ENCODE data around the gene PARVB. TPM values are rescaled to one million over a fixed set of nuclear protein-coding genes. Genes with fewer than 3 reads are reported as not detected.

PARVB gene
- total RNA-seq, 2 donors from 2014 or later = 7.3 to 9.2 TPM

DNA sequence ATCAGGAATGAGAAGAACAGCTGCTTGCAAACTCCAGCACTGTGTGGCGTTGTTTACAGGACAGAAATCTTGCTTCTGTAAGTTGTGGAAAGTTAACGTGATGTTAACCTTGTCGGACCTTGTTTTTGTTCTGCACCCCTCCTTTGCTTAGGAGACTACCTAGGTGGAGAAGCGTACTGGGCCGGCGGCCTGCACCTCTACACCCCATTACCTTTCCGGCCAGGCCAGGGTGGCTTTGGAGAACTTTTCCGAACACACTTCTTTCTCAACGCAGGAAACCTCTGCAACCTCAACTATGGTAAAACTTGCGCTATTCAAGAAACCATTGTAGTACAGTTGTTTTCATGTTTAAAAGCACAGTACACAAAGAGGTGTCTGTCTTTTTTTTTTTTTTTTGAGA, 35.1 kb upstream of the PARVB start:
- Histone ChIP-seq H3K27ac (no peak overlapping the region), H3K4me3 (no peak overlapping the region), H3K36me3 (replicated peaks in 1 of 2; ENCODE audit: insufficient read depth in 1 of 2, low read depth in 2 of 2) (peaks cover 0 to 21% of the 10 kb centered on the region in 2 donors), H3K27me3 (no peaks in the 10 kb centered on the region), H3K4me1 (no peaks in the 10 kb centered on the region), H3K9me3 (no peaks in the 10 kb centered on the region)
- 92 to 94% methylated on average over 10 of the region's 10 CpGs for WGBS, 2 donors
- ATAC-seq = no peak
- intact Hi-C loops (cut with DNase I) = no loop called here
- DNase-seq = no peak
- TF ChIP-seq, protein P1, sequence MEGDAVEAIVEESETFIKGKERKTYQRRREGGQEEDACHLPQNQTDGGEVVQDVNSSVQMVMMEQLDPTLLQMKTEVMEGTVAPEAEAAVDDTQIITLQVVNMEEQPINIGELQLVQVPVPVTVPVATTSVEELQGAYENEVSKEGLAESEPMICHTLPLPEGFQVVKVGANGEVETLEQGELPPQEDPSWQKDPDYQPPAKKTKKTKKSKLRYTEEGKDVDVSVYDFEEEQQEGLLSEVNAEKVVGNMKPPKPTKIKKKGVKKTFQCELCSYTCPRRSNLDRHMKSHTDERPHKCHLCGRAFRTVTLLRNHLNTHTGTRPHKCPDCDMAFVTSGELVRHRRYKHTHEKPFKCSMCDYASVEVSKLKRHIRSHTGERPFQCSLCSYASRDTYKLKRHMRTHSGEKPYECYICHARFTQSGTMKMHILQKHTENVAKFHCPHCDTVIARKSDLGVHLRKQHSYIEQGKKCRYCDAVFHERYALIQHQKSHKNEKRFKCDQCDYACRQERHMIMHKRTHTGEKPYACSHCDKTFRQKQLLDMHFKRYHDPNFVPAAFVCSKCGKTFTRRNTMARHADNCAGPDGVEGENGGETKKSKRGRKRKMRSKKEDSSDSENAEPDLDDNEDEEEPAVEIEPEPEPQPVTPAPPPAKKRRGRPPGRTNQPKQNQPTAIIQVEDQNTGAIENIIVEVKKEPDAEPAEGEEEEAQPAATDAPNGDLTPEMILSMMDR (IDR thresholded peaks at IDR 0.05) = no peak
- no peak for TF ChIP-seq POLR2A (IDR thresholded peaks at IDR 0.05)

DNA sequence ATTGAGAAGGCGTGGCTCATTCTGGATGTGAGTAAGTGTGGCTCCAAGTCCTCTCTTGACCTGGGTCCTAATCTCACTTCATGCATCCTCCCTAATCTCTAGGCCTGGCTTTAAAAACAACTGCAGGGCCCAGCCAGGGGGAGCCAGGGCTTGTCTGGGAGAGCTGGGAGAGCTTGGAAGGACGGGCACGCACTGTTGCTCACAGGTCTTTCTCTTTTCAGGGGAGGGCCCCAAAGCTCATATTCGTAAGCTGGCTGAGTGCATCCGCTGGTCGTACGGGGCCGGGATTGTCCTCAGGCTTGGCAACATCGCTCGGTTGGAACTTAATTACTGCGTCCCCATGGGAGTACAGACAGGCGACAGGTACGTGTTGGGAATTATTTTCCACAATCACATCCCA, 34.1 kb upstream of the PARVB start:
- Histone ChIP-seq H3K9me3 (no peaks in the 10 kb centered on the region), H3K27ac (no peak overlapping the region), H3K4me1 (no peaks in the 10 kb centered on the region), H3K27me3 (no peaks in the 10 kb centered on the region), H3K36me3 (replicated peaks in 1 of 2; ENCODE audit: insufficient read depth in 1 of 2, low read depth in 2 of 2) (peaks cover 0 to 23% of the 10 kb centered on the region in 2 donors), H3K4me3 (no peak overlapping the region)
- WGBS, 2 donors = 86 to 88% methylated on average over 12 to 13 of the region's 13 CpGs
- ATAC-seq (no peak), DNase-seq (no peak)
- intact Hi-C loops (cut with DNase I) = loop anchor here (5.0 kb wide), 1 partner anchor 637 kb away; no protein-coding TSS in a partner anchor
- TF ChIP-seq, protein P1 (IDR thresholded peaks at IDR 0.05) = no peak
- TF ChIP-seq POLR2A (IDR thresholded peaks at IDR 0.05) = no peak

DNA sequence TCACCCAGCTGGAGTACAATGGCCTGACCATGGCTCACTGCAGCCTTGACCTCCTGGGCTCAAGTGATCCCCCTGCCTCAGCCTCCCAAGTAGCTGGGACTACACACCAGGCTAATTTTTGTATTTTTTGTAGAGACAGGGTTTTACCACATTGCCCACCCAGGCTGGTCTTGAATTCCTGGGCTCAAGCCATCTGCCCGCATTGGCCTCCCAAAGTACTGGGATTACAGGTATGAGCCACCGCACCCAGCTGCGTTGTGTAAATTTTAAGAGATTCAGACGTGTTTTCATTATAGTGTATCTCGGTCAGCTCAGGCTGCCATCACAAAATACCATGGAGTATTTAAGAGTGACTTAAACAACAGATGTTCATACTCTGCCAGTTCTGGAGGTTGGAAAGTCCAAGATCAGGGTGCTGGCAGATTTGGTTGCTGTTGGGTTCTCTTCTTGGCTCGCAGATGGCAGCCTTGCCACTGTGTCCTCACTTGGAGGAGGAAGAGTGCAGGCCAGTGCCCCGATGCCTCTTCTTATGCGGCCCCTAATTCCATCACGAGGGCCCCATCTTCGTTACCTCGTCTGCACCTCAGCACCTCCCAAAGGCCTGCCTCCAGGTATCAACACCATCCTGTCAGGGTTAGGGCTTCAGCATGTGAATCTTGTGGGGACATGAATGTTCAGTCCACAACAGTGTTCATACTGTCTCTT, 32.6 kb upstream of the PARVB start:
- H3K27me3 ChIP-seq = no peaks in the 10 kb centered on the region
- TF ChIP-seq, protein P1 (IDR thresholded peaks at IDR 0.05) = no peak
- TF ChIP-seq POLR2A (IDR thresholded peaks at IDR 0.05) = no peak
- peaks cover 0 to 19% of the 10 kb centered on the region in 2 donors for H3K36me3 ChIP-seq (replicated peaks in 1 of 2; ENCODE audit: insufficient read depth in 1 of 2, low read depth in 2 of 2)
- no peak overlapping the region for H3K4me3 ChIP-seq
- no peaks in the 10 kb centered on the region for H3K4me1 ChIP-seq
- ATAC-seq (no peak), DNase-seq (no peak)
- H3K27ac ChIP-seq = no peak overlapping the region
- intact Hi-C loops (cut with DNase I) = loop anchor here (5.0 kb wide), 1 partner anchor 636 kb away; no protein-coding TSS in a partner anchor
- WGBS, 2 donors = 92 to 93% methylated on average over 11 of the region's 11 CpGs
- H3K9me3 ChIP-seq = no peaks in the 10 kb centered on the region

DNA sequence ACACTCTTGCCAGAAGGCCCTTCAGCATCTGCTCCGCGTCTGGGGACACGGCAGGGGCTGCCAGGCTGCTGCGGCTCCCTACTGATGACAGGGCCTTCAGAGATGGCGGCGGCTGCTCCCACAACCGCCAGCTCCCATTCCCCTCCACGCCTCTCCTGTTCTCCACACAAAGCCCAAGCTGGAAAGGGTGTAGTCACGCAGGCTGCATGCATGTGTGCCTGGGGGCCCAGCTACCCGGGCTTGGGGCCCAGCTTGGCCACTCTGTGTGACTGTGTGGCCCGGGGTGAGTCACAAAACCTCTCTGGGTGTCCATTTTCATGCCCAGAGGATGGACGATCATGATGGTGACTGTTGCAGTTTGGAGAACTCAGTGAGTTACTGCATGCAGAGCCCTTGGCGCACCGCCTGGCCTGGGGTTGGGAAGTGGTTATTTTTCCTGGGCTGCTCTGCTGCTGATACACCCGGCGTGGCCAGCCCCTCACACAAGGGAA, 31.7 kb upstream of the PARVB start:
- no peaks in the 10 kb centered on the region for H3K9me3 ChIP-seq
- H3K4me1 ChIP-seq = no peaks in the 10 kb centered on the region
- no peaks in the 10 kb centered on the region for H3K27me3 ChIP-seq
- DNase-seq = no peak
- TF ChIP-seq, protein P1 (IDR thresholded peaks at IDR 0.05) = no peak
- no peak for TF ChIP-seq POLR2A (IDR thresholded peaks at IDR 0.05)
- intact Hi-C loops (cut with DNase I) = loop anchor here (5.0 kb wide), 1 partner anchor 635 kb away; no protein-coding TSS in a partner anchor
- no peak overlapping the region for H3K27ac ChIP-seq
- WGBS, 2 donors = 81 to 87% methylated on average over 8 to 16 of the region's 16 CpGs
- H3K4me3 ChIP-seq = no peak overlapping the region
- ATAC-seq = no peak
- peaks cover 0 to 18% of the 10 kb centered on the region in 2 donors for H3K36me3 ChIP-seq (replicated peaks in 1 of 2; ENCODE audit: insufficient read depth in 1 of 2, low read depth in 2 of 2)

All from body of pancreas (tissue), 4 donors.